HuH-7.5 (cell line): Measurements from ENCODE around the gene ZNF266.

ENCODE experiments used
- DNase-seq: peaks from one replicate; pipeline ENCODE4 v3.0.0; 2011; ENCODE audit warnings: low spot score

The ZNF266 gene

DNA sequence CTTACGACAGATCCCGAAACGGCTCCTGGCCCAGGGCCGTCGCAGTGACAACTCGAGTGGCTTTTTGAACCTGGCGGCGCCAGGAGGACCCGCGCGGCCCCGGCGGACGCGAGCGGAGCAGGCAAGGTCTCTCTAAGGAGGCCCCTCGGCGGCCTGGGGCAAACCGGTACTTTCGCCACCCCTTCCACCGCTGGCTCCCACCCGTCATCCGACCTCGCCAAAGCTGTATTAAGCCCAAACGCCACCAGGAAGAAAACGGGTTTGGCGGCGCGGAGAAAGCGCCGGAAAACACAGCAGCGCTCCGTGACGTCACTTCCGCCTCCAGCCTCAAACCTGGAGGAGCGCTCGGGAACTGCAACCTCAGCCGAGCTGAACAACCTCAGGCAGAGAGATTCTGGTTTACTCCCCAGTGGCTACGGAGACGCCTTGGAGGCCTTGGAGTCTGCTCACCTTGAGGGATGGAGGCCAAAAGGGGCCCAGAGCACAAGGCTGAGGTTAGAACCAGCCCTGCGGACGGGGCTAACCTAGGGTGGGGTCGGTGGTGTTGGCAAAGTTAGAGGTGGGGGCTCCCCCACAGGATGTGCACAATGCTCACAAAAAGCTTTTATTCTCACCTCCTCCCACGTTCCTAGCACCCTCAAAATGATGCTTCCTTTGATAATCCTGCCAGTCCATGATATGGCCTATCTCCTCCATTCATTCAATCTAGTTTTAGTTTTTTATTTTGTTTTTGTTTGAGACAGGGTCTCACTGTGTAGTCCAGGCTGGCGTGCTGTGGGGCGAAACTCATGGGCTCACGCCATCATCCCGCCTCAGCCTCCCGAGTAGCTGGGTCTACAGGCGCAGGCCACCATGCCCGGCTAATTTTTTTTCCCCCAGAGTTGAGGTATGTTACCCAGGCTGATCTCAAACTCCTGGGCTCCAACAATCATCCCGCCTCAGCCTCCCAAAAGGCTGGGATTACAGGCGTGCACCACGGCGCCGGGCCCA, at the start of gene ZNF266:
Gene ZNF266 (minus strand): TSS at position 295 of the 990 bp plus-strand sequence. CDS start 15,484 bp downstream, outside the sequence.
- peak; percentile 80 for DNase-seq

DNA sequence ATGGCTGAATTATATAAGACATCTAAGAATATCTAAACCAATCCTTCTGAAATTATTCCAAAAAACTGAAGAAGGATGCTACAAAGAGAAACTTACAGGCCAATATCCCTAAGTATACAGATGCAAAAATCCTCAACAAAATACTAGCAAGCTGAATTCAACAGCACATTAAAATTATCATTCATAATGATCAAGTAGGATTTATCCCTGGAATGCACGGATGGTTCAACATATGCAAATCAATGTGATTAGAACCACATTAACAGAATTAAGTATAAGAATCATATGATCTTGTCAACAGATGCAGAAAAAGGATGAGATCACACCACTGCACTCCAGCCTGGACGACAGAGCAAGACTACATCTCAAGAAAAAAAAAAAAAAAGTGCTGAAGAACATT, 49.8 kb upstream of the ZNF266 start:
- DNase-seq = no peak

DNA sequence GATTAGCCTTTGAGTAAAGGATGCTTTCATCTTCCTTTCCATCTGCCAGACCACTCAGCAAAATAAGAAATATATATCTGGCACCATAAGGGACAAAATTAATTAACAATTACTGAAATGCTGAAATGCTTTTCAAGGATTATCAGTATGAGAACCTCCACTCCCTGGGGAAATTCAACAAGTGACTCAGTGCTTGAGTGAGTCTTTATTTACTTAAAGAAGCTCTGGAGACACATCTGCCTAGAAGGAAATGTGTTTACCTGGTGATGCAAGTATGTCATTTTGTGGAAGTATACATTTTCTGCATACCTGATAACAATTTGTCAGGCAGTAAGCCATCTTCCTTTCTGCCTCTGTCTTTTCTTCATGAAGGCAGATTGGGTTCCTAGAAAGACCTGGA, 39.6 kb upstream of the ZNF266 start:
- no peak for DNase-seq

DNA sequence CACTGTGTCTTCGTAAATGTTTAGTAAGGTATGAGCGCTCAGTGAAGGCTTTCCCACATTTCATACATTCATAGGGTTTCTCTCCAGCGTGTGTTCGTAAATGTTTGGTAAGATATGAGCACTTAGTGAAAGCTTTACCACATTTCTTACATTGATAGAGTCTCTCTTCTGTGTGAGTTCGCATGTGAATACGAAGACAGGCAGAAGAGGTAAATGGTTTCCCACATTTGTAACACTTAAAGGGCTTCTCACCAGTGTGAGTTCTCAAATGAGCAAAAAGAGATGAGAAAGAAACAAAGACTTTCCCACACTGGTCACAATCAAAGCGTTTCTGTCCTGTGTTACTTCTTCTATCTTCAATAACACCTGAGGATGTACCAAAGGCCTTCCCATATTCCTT, 31.8 kb upstream of the ZNF266 start:
- no peak for DNase-seq

DNA sequence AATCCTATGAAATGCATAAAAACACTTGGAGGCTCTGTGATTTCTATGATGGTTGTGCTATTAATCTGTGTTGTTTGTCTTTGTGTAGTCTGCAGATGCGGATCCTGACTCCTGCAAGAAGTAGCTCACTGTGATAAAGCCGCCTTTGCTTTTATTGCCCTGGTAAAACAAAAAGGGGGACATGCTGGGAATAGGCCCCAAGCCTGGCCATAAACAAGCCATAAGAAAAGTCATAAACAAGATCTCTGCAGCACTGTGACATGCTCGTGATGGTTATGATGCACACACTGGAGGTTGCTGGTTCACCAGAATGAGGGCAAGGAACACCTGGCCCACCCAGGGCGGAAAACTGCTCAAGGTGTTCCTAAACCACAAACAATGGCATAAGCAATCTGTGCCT, 26.6 kb upstream of the ZNF266 start:
- no peak for DNase-seq

DNA sequence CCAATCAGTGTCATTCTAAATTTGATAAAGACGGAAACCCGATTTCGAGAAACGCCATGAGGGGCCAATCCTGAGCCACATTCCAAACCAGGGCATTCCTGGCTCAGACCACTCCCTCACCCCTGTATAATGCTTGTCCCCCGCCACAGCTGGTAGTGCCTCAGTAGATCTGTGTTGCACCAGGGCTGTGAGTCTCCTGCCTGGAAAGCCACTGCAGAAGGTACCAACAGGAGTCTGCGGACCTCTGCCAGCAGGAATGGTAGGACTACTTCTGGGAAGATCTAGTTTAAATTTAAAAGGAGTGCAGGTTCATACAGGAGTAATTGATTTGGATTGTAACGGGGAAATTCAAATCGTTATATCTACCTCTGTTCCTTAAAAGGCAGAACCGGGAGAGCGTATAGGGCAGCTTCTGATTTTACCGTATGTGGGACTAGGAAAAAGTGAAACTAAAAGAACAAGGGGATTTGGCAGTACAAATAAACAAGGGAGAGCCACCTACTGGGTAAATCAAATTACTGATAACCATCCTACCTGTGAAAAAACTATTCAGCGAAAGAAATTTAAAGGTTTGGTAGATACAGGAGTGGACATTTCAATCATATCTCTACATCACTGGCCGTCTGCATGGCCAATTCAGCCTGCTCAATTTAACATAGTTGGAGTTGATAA, 20.8 kb upstream of the ZNF266 start:
- DNase-seq = no peak

DNA sequence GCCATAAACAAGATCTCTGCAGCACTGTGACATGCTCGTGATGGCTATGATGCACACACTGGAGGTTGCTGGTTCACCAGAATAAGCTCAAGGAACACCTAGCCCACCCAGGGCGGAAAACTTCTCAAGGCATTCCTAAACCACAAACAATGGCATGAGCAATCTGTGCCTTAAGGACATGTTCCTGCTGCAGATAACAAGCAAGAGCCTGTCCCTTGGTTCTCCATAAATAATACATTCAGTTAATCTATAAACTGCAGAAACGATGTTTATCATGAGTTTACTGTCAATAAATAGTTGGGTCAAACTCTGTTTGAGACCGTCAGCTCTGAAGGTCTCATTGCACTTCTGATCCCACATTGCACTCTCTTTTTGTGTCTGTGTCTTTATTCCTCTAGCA, 18.6 kb upstream of the ZNF266 start:
- DNase-seq = no peak

DNA sequence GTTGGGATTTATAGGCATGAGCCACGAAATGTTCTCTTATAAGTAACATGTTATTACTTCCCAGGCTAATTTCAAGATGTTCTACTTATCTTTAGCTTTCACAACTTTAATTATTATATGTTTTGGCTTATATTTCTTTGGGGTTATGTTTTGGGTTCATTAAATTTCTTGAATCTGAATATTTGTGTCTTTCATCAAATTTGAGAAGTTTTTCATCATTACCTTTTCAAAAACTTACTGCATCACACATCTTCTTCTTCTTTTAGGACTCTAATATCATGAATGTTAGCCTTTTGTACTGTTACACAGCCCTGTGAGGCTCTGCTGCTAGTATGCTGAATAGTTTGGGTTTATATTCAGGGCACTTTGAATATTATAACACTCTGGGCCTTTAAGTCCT, 9.7 kb upstream of the ZNF266 start:
- DNase-seq = no peak

DNA sequence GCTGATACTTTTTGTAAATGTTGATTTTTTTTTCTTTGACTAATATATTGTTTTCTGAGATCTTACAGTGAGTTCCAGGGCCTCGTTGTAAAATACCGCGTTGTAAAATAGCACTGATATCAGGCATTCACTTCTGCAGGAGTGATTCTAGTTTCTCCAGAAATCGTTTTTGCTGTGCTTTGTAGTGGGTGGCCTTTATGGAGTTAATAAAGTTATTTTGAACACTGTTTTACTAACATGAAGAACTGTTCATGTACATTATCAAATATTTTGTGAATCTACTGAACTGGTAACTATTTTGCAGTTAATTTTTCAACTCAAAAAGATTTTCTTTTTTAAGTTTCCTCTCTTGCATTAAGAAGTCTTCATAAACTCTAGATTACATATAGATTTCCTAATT, 985 bp upstream of the ZNF266 start:
- DNase-seq = no peak

DNA sequence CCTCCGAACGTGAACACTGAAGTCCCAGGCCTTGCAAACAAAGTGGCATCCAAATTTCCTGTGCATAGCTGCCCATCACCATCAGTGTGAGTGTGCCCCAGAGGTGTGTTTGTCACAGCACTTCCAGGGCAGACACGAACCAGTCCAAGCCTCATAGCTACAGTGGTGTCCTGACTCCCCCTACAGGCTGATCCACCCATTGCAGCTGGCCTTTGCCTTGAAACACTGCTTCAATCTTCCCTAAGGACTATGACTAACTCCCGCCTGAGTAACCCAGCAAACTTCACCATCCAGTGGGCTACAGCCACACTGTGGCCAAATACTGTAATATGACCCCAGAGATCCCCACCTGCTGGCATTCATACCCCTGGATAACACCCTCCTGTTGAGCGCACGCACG, 3.9 kb downstream of the ZNF266 start:
- no peak for DNase-seq

DNA sequence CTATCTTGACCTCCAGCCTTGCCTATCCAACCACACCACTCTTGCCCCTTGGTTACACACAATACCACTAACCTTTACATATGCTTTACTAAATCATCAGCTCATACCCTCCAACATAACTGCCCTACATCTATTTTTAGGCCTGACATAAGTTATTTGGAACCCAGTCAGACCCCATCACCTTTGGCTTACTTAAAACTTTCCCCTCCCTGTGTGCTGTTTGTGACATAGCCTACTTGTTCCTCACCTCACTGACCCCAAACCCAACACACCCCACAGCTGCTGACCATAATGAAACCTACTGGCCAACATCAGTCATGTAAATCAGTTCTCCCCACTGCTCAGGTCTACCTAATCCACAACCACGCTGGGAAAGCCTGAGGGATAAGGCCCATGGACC, 4.9 kb downstream of the ZNF266 start:
- no peak for DNase-seq

DNA sequence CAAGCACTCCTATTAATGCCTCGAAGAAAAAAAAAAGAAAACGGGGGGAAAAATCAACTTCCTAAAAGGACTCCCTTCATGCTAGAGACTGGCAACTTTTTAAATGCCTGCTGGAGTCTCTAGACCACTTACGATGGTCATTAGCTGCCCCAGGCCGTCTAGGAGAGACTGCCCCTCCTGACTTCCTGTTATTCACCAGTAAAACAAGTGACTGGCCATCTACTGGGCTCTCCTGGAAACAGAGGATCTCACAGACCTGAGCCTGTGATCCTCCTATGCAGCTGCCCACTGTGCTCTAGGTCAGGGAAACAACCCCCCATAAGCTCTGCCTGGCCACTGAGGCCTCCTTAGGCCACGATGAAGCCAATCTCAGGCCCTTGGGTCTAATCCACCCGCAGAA, 7.4 kb downstream of the ZNF266 start:
- no peak for DNase-seq

DNA sequence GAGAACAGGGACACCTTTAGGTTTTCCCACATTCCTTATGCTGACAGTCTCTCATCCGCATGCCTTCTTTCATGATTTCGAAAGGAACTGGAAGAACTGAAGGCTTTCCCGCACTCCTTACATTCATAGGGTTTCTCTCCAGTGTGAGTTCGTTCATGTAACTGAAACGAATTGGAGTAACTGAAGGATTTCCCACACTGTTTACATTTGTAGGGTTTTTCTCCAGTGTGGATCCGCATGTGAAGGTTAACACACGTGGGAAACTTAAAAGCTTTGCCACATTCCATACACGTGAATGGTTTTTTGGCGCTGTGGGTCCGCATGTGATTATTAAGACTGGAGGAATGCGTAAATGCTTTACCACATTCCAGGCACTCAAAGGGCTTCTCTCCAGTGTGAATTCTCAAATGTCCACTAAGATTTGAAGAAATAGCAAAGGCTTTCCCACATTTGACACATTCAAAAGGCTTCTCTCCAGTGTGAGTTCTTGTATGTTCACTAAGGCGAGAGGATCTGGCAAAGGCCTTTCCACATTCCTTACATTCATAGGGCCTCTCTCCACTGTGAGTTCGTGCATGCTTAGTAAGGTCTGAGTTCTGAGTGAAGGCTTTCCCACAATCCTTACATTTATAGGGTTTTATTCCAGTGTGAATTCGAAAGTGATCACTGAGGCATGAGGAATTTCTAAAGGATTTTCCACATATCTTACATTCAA, 22.0 kb downstream of the ZNF266 start:
- DNase-seq = no peak

DNA sequence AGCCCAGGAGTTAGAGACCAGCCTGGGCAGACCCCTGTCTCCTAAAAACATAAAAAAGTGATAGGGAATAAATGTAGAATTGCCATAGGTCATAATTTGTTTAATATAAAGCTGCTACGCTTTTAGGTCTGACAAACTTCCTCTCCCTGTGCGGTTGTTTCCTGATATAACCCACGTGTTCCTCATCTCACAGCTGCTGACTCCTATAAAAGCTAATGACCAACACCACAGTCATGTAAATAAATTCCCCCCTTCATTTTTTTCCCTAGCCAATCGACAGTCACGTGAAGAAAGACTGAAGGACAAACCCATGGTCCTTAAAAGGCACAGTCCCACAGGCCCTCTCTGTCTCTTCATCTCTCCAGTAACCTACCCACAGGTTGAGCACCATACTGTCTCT, 27.5 kb downstream of the ZNF266 start:
- DNase-seq = no peak

DNA sequence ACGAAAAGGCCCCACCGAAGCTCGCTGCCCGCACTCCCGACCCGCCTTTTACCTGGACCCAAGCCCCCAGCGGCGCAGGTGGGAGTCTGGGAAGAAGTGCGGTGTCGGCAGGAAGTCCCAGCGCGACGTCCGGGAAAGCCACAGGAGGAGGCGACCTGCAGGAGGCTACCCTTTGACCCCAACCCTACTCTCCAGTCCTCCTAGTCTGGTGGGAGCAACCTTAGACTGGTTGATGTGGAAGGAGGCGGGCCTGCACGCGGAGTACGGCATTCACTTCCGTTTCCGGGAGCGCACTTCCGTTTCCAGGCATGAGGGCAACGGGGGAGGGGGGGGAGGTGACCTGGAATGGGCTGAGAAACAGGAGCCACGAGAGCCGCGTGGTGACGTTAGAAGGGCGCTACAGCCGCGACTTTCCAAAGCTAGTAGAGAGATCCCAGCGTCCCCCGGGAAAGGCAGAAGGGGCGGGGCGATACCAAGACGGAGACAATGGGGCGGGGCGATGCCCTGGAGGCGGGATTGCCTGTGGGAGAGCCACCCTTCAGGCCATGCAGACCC, 28.5 kb downstream of the ZNF266 start:
- peak; percentile 38 for DNase-seq

DNA sequence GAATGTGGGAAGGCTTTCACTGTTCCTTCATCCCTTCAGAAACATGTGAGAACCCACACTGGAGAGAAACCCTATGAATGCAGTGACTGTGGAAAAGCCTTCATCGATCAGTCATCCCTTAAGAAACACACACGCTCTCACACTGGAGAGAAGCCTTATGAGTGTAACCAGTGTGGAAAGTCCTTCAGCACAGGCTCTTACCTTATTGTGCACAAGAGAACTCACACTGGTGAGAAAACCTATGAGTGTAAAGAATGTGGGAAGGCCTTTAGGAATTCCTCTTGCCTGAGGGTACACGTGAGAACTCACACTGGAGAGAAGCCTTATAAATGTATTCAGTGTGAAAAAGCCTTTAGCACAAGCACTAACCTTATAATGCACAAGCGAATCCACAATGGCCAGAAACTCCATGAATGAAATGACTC, 54.0 kb downstream of the ZNF266 start:
- DNase-seq = no peak

DNA sequence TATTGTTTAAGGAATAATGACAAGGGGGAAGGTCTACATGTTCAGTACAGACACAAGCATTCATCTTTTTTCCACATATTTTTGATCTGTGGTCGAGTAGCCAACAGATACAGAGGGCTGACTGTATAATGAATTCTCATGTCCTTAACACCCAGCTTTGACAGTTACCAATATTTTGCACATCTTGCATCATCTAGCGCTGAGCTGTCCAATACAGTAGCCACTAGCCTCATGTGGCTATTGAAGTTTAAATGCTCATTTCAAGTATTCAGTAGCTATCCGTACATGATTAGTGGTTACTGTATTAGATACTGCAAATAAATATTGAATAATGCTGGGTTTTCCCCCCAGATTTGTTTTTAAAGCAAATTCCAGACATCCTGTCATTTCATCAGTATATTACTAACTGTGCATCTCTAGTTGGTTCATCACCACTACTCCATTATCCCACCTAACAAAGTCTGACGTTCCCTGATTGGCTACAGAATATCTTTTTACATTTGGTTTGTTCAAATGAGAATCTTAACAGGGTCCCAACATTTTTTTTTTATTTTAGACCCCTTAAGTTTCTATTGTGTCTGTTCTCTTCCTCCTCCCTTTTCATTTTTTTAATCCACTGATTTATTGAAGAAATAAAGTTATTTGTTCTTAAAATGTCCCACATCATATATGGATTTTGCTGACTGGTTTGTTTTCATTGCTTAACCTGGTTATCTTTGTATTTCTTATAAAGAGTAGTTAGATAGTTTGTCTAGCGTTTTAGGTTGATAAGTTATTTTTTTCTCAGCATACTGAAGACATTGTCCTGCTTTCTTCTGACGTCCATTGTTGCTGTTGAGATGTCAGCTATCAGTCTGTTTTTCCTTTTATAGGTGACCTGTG, 64.4 kb downstream of the ZNF266 start:
- no peak for DNase-seq

DNA sequence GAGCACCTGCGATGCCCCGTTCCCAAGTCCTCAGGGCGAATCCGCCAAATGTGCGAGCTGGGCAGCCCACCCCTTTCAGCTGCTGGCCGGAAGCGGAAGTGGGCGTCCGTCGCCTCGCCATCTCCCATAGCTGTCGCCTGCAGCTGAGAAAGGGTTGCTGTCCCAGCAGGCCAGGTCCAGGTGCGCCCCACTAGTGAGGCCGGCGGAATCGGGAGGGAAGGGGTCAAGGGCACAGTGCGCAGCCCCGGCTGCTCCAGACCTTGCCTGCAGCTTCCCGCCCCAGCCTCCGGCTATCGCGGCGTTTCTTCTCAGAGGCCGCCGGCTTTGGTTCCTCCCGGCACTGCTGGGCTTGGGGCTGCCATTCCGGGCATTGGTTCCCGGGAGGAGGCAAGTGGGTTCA, 72.5 kb downstream of the ZNF266 start, which contains the start of gene ZNF177:
Gene ZNF177 (plus strand): TSS at position 109 of the 400 bp plus-strand sequence. CDS start 15,299 bp downstream, outside the sequence.
- no peak for DNase-seq
